Measurements from ENCODE around the gene ALK. TPM values are rescaled to one million over a fixed set of nuclear protein-coding genes. Genes with fewer than 3 reads are reported as not detected.

Gene ALK
- total RNA-seq, 2 experiments from 2014 or later = not detected

DNA sequence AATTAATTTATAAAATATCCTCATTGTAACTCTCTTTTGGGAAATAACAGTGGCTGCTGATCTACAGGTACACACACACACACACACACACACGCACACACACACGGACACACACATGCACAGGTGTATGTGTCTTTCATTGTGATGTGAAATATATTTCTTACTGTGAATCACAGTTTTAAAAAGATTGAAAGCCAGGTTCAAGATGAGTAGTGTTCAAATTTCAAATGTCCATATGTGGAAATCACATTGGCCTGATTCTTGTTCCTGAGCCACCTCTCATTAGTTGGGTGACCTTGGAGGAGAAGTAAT lies 372.4 kb downstream of the ALK start:
- POLR2A ChIA-PET = no interaction called here
- no peaks in the 10 kb centered on the region for H3K36me3 Mint-ChIP-seq (ENCODE audit: low read depth)
- no peak overlapping the region for H3K4me3 Mint-ChIP-seq
- no peaks in the 10 kb centered on the region for H3K9me3 Mint-ChIP-seq
- intact Hi-C loops (cut with micrococcal nuclease) = no loop called here
- no peaks in the 10 kb centered on the region for H3K4me1 Mint-ChIP-seq (ENCODE audit: low read depth)
- ATAC-seq = no peak
- CTCF ChIA-PET = no interaction called here
- H3K27ac Mint-ChIP-seq = no peak overlapping the region
- no peak for DNase-seq
- TF ChIP-seq, protein P1, sequence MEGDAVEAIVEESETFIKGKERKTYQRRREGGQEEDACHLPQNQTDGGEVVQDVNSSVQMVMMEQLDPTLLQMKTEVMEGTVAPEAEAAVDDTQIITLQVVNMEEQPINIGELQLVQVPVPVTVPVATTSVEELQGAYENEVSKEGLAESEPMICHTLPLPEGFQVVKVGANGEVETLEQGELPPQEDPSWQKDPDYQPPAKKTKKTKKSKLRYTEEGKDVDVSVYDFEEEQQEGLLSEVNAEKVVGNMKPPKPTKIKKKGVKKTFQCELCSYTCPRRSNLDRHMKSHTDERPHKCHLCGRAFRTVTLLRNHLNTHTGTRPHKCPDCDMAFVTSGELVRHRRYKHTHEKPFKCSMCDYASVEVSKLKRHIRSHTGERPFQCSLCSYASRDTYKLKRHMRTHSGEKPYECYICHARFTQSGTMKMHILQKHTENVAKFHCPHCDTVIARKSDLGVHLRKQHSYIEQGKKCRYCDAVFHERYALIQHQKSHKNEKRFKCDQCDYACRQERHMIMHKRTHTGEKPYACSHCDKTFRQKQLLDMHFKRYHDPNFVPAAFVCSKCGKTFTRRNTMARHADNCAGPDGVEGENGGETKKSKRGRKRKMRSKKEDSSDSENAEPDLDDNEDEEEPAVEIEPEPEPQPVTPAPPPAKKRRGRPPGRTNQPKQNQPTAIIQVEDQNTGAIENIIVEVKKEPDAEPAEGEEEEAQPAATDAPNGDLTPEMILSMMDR (IDR thresholded peaks at IDR 0.05) = no peak
- peaks cover 25% of the 10 kb centered on the region for H3K27me3 Mint-ChIP-seq

DNA sequence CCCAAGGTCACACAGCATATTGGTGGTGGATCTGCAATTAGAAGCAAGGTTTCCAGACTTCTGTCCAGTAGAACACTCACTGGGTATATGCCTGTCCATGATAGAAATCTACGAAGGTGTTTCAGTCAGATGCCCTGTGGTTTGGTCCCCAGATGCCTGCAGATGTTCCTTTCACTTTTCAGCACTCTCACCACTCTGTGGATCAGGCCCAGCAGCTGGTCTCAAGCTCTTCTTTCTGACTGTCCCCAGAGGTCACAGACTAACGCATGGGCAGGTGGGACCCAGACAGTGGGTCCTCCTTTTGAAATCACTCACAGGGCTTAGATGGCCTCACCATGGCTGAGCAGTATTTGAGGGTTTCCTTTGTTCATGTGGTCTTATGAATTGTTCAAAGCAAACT lies 376.5 kb downstream of the ALK start:
- ChIA-PET POLR2A (no interaction called here), CTCF (no interaction called here)
- Mint-ChIP-seq H3K36me3 (ENCODE audit: low read depth) (no peaks in the 10 kb centered on the region), H3K4me3 (no peak overlapping the region), H3K4me1 (ENCODE audit: low read depth) (no peaks in the 10 kb centered on the region), H3K9me3 (no peaks in the 10 kb centered on the region), H3K27me3 (peaks cover 18% of the 10 kb centered on the region), H3K27ac (no peak overlapping the region)
- ATAC-seq (no peak), DNase-seq (no peak)
- TF ChIP-seq, protein P1 (IDR thresholded peaks at IDR 0.05) = no peak
- intact Hi-C loops (cut with micrococcal nuclease) = no loop called here

DNA sequence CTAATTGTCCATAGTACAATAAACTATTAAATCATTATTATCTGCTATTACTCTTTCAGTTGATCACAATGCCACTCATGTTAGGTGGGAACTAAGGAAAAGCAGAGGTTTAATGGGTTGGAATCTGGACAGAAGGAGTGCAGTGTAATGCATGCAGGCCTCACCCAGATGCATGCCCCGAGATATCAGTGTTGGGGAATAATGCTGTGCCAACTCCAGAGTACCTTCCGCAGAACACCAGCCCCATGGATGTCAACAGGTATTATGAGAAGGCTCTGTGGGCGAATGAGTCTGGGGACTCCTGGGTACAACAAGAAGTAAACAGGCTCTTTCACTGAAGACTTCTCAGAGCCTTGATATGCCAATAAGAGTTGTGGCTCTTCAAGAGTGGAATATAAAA lies 377.4 kb downstream of the ALK start:
- intact Hi-C loops (cut with micrococcal nuclease) = no loop called here
- TF ChIP-seq, protein P1 (IDR thresholded peaks at IDR 0.05) = no peak
- CTCF ChIA-PET = no interaction called here
- H3K27me3 Mint-ChIP-seq = peaks cover 18% of the 10 kb centered on the region
- no peak overlapping the region for H3K27ac Mint-ChIP-seq
- ATAC-seq (no peak), DNase-seq (no peak)
- H3K9me3 Mint-ChIP-seq = no peaks in the 10 kb centered on the region
- no peaks in the 10 kb centered on the region for H3K4me1 Mint-ChIP-seq (ENCODE audit: low read depth)
- POLR2A ChIA-PET = no interaction called here
- H3K4me3 Mint-ChIP-seq = no peak overlapping the region
- H3K36me3 Mint-ChIP-seq (ENCODE audit: low read depth) = no peaks in the 10 kb centered on the region

DNA sequence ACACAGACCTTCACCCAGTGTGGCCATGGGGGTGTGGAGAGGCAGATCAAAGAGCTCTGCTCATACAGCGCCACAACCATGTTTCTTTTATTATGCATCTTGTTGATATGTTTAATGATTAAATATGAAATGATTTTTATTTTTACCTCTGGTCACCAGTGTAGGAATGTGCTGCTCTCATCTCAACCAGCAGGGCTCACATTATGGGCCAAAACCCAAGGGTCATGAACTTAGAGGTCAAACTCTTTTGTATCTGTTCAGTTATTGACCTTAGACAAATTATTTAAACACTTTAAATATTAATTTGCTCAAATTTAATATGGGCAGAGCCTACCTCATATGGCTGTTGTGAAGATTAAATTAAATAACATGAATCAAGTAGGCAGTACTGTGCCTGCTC lies 386.2 kb downstream of the ALK start:
- ChIA-PET POLR2A (interaction anchor here (0.7 kb wide), 1 partner anchor 15 kb away, joined by 3 read pairs; no protein-coding TSS in a partner anchor), CTCF (no interaction called here)
- intact Hi-C loops (cut with micrococcal nuclease) = no loop called here
- peaks cover 2% of the 10 kb centered on the region for H3K27me3 Mint-ChIP-seq
- no peaks in the 10 kb centered on the region for H3K36me3 Mint-ChIP-seq (ENCODE audit: low read depth)
- DNase-seq = no peak
- H3K9me3 Mint-ChIP-seq = no peaks in the 10 kb centered on the region
- no peak overlapping the region for H3K4me3 Mint-ChIP-seq
- no peak overlapping the region for H3K27ac Mint-ChIP-seq
- no peaks in the 10 kb centered on the region for H3K4me1 Mint-ChIP-seq (ENCODE audit: low read depth)
- TF ChIP-seq, protein P1 (IDR thresholded peaks at IDR 0.05) = no peak
- ATAC-seq = no peak

DNA sequence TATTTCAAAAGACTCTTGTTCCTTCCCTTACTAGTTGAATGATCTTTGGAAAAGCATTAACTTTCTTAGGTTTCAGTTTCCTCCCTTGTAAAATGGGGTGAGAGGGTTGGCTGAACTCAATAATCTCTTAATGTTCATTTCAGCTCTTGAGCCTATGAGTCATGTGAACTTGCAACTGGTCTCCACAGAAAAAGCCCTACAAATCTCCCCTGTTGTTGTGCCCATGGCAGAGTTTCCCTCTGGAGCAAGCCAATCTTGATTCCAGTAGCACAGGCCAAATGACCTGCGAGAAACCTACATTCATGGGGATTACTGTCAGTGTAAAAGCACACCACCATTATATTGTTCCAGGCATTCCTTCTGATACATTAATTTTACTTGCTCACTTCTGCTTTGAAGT lies 388.9 kb downstream of the ALK start:
- intact Hi-C loops (cut with micrococcal nuclease) = no loop called here
- H3K4me1 Mint-ChIP-seq (ENCODE audit: low read depth) = peaks cover 3% of the 10 kb centered on the region
- no peaks in the 10 kb centered on the region for H3K36me3 Mint-ChIP-seq (ENCODE audit: low read depth)
- TF ChIP-seq, protein P1 (IDR thresholded peaks at IDR 0.05) = no peak
- ATAC-seq (no peak), DNase-seq (no peak)
- POLR2A ChIA-PET = no interaction called here
- H3K27me3 Mint-ChIP-seq = peaks cover 5% of the 10 kb centered on the region
- H3K4me3 Mint-ChIP-seq = no peak overlapping the region
- H3K27ac Mint-ChIP-seq = no peak overlapping the region
- CTCF ChIA-PET = no interaction called here
- H3K9me3 Mint-ChIP-seq = no peaks in the 10 kb centered on the region
